SK-N-SH treated with all-trans-retinoic acid at 6 μM for 48 hours (cell line): ENCODE measurements around the gene PUSL1.
A peak's percentile ranks its signal among the peaks of the same experiment; 100 is the strongest.

Source experiments
- ATAC-seq: fragments of 200-7000 bp; cut with Tn5 transposase; 3 replicates; pipeline ENCODE4 v1.9.1; 2020; ENCODE audit warnings: mild to moderate bottlenecking, moderate library complexity
- ARNTL ChIP-seq: fragments of 450-650 bp; formaldehyde crosslinking; IDR thresholded peaks from 2 replicates; pipeline ENCODE4 v1.5.0; 2020; ENCODE audit warnings: low read depth, mild to moderate bottlenecking, moderate library complexity, borderline replicate concordance
- CSDC2 ChIP-seq: fragments of 250-450 bp; sonication (Bioruptor Pico); IDR thresholded peaks from 2 replicates; pipeline ENCODE4 v1.5.0; 2020; ENCODE audit warnings: mild to moderate bottlenecking, moderate library complexity
- ESRRG ChIP-seq: fragments of 250-450 bp; sonication (Bioruptor Pico); IDR thresholded peaks from 2 replicates; pipeline ENCODE4 v1.6.1; 2021; ENCODE audit warnings: mild to moderate bottlenecking
- ISL1 ChIP-seq: fragments of 250-450 bp; sonication (Bioruptor Pico); IDR thresholded peaks from 2 replicates; pipeline ENCODE4 v2.1.2; 2022; ENCODE audit warnings: mild to moderate bottlenecking, moderate library complexity
- PPARA ChIP-seq: fragments of 250-450 bp; sonication (Bioruptor Pico); IDR thresholded peaks from 2 replicates; pipeline ENCODE4 v1.5.0; 2020; ENCODE audit warnings: mild to moderate bottlenecking, borderline replicate concordance
- RARB ChIP-seq: fragments of 250-450 bp; sonication (Bioruptor Pico); IDR thresholded peaks from 2 replicates; pipeline ENCODE4 v1.8.0; 2021; ENCODE audit warnings: mild to moderate bottlenecking, moderate library complexity
- TCF4 ChIP-seq: fragments of 250-450 bp; sonication (Bioruptor Pico); IDR thresholded peaks from 2 replicates; pipeline ENCODE4 v1.8.0; 2021; ENCODE audit warnings: mild to moderate bottlenecking, moderate library complexity, borderline replicate concordance
- ZC3H10 ChIP-seq: fragments of 250-450 bp; sonication (Bioruptor Pico); IDR thresholded peaks from 2 replicates; pipeline ENCODE4 v1.5.1; 2021; ENCODE audit warnings: mild to moderate bottlenecking, moderate library complexity
- ZFP3 ChIP-seq: fragments of 250-450 bp; sonication (Bioruptor Pico); IDR thresholded peaks from 2 replicates; pipeline ENCODE4 v1.5.0; 2020; ENCODE audit warnings: mild to moderate bottlenecking, moderate library complexity
- ZFP30 ChIP-seq: fragments of 450-650 bp; formaldehyde crosslinking; IDR thresholded peaks from 2 replicates; pipeline ENCODE4 v1.5.0; 2022; ENCODE audit warnings: mild to moderate bottlenecking, moderate library complexity
- ZNF565 ChIP-seq: fragments of 450-650 bp; formaldehyde crosslinking; conservative IDR thresholded peaks from 2 replicates; pipeline ENCODE4 v1.5.0; 2020; ENCODE audit warnings: low read depth, mild to moderate bottlenecking, moderate library complexity
- ZNF70 ChIP-seq: fragments of 450-650 bp; formaldehyde crosslinking; IDR thresholded peaks from 2 replicates; pipeline ENCODE4 v1.5.0; 2020; ENCODE audit warnings: mild to moderate bottlenecking, moderate library complexity
- ZNF8 ChIP-seq: fragments of 450-650 bp; formaldehyde crosslinking; IDR thresholded peaks from 2 replicates; pipeline ENCODE4 v1.5.0; 2020; ENCODE audit warnings: mild to moderate bottlenecking, moderate library complexity
- TF ChIP-seq, protein P1 (sequence below): fragments of 250-450 bp; sonication (Bioruptor Pico); IDR thresholded peaks from 2 replicates; pipeline ENCODE4 v1.5.1; 2020; ENCODE audit warnings: low read depth, mild to moderate bottlenecking, moderate library complexity
- TF ChIP-seq, protein P2 (sequence below): fragments of 250-450 bp; sonication (Bioruptor Pico); IDR thresholded peaks from 2 replicates; pipeline ENCODE4 v1.5.0; 2020; ENCODE audit warnings: mild to moderate bottlenecking, moderate library complexity
- TF ChIP-seq, protein P3 (sequence below): fragments of 250-450 bp; sonication (Bioruptor Pico); IDR thresholded peaks from 2 replicates; pipeline ENCODE4 v1.8.0; 2020; ENCODE audit warnings: mild to moderate bottlenecking, moderate library complexity, borderline replicate concordance
- TF ChIP-seq, protein P4 (sequence below): fragments of 250-450 bp; sonication (Bioruptor Pico); IDR thresholded peaks from 2 replicates; pipeline ENCODE4 v1.5.1; 2021; ENCODE audit warnings: mild to moderate bottlenecking, moderate library complexity
- TF ChIP-seq, protein P5 (sequence below): fragments of 250-450 bp; sonication (Bioruptor Pico); IDR thresholded peaks from 2 replicates; pipeline ENCODE4 v1.8.0; 2021; ENCODE audit warnings: low read depth, mild to moderate bottlenecking, moderate library complexity, borderline replicate concordance

Gene PUSL1

DNA sequence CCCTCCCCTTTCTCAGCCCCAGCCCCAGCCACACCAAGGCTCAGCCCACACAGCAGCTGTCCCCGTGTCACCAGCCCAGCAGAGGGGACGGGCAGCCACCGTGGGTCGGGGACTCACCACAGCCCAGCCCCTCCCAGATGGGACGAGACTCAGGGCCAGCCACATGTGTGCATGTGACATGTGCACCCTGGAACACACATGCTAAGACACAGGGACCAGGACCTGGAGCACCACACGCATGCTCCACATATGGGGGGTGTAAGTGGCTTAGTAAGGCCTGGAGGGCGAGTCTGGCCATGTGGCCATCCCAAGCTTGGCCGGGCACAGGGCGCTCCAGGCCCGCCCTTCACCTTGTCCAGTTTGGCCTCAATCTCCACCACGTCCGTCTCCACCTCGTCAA is 4.7 kb upstream of the PUSL1 start:
- ATAC-seq: no peak

DNA sequence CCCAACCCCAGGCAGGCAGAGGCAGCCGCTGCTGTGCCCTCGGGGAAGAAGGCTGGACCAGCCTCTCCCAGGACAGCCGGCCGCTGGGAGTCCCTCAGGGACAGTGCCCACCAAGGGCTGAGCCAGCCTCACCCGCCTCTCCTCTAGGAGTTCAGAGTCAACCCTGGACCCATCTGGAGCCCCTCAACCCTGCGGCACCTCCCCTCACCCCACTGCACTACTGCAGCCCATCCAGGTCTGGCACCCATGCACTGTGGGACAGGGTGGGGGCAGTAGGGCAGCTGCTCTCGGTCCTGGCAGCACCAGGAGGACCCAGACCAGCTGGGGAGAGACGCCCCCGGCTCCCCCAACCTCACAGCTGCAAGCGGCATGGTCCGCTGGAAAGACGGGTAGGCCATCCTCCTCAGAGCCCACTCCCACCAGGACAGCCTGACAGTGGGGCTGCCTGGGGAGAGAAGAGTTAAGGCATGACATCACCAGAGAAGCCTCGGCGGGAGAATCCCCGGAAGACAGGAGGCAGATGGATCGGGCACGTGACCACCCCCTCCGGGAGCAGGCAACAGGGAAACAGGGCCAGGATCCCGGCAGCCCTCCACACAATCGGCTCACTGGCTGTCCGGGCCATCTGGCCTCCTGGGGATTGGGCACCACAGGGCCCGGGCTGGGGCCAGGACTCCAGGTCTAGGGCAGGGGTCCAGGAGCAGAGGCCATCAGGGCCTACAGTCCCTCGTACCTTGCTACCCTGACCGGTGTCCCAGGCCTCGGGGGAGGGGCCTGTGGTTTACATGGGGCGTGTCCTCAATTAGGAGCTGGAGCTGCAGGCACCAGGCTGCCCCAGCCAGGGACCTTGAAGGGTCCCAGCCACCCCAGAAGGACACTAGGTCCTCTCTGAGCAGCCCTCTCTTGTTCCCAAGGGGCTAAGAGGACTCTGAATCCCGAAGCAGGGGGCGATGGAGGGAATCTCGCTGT is 3.8 kb upstream of the PUSL1 start:
- peak; percentile 50 for ATAC-seq
- TF ChIP-seq, protein P1, sequence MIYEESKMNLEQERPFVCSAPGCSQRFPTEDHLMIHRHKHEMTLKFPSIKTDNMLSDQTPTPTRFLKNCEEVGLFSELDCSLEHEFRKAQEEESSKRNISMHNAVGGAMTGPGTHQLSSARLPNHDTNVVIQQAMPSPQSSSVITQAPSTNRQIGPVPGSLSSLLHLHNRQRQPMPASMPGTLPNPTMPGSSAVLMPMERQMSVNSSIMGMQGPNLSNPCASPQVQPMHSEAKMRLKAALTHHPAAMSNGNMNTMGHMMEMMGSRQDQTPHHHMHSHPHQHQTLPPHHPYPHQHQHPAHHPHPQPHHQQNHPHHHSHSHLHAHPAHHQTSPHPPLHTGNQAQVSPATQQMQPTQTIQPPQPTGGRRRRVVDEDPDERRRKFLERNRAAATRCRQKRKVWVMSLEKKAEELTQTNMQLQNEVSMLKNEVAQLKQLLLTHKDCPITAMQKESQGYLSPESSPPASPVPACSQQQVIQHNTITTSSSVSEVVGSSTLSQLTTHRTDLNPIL: peak; percentile 75; the same call in 1 of the 2 replicates
- TF ChIP-seq, protein P2, sequence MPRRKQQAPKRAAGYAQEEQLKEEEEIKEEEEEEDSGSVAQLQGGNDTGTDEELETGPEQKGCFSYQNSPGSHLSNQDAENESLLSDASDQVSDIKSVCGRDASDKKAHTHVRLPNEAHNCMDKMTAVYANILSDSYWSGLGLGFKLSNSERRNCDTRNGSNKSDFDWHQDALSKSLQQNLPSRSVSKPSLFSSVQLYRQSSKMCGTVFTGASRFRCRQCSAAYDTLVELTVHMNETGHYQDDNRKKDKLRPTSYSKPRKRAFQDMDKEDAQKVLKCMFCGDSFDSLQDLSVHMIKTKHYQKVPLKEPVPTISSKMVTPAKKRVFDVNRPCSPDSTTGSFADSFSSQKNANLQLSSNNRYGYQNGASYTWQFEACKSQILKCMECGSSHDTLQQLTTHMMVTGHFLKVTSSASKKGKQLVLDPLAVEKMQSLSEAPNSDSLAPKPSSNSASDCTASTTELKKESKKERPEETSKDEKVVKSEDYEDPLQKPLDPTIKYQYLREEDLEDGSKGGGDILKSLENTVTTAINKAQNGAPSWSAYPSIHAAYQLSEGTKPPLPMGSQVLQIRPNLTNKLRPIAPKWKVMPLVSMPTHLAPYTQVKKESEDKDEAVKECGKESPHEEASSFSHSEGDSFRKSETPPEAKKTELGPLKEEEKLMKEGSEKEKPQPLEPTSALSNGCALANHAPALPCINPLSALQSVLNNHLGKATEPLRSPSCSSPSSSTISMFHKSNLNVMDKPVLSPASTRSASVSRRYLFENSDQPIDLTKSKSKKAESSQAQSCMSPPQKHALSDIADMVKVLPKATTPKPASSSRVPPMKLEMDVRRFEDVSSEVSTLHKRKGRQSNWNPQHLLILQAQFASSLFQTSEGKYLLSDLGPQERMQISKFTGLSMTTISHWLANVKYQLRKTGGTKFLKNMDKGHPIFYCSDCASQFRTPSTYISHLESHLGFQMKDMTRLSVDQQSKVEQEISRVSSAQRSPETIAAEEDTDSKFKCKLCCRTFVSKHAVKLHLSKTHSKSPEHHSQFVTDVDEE (CRISPR knock-in tag): peak; percentile 78; the same call in 1 of the 2 replicates
- TF ChIP-seq ESRRG (CRISPR knock-in tag) (no peak), PPARA (CRISPR knock-in tag) (peak; percentile 17; the same call in 1 of the 2 replicates), ARNTL (CRISPR knock-in tag) (0 out of 2 replicates have a peak, but pooled peaks have one; percentile 56), ZNF8 (CRISPR knock-in tag) (0 out of 2 replicates have a peak, but pooled peaks have one; percentile 17), ZFP3 (no peak), TCF4 (peak; percentile 23; the same call in 1 of the 2 replicates), CSDC2 (CRISPR knock-in tag) (0 out of 2 replicates have a peak, but pooled peaks have one; percentile 71)
- TF ChIP-seq, all 23 proteins: peak for 7

More for the DNA sequence above, 4.7 kb upstream of the PUSL1 start:
- TF ChIP-seq ESRRG (CRISPR knock-in tag) (no peak), ZNF8 (CRISPR knock-in tag) (no peak), ARNTL (CRISPR knock-in tag) (no peak), ZNF70 (CRISPR knock-in tag) (no peak), ISL1 (no peak), ZFP30 (CRISPR knock-in tag) (no peak), ZNF565 (no peak), CSDC2 (CRISPR knock-in tag) (no peak), RARB (CRISPR knock-in tag) (no peak), ZC3H10 (no peak), TCF4 (no peak)
- TF ChIP-seq, protein P3, sequence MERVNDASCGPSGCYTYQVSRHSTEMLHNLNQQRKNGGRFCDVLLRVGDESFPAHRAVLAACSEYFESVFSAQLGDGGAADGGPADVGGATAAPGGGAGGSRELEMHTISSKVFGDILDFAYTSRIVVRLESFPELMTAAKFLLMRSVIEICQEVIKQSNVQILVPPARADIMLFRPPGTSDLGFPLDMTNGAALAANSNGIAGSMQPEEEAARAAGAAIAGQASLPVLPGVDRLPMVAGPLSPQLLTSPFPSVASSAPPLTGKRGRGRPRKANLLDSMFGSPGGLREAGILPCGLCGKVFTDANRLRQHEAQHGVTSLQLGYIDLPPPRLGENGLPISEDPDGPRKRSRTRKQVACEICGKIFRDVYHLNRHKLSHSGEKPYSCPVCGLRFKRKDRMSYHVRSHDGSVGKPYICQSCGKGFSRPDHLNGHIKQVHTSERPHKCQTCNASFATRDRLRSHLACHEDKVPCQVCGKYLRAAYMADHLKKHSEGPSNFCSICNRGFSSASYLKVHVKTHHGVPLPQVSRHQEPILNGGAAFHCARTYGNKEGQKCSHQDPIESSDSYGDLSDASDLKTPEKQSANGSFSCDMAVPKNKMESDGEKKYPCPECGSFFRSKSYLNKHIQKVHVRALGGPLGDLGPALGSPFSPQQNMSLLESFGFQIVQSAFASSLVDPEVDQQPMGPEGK (CRISPR knock-in tag): no peak
- TF ChIP-seq, protein P4, sequence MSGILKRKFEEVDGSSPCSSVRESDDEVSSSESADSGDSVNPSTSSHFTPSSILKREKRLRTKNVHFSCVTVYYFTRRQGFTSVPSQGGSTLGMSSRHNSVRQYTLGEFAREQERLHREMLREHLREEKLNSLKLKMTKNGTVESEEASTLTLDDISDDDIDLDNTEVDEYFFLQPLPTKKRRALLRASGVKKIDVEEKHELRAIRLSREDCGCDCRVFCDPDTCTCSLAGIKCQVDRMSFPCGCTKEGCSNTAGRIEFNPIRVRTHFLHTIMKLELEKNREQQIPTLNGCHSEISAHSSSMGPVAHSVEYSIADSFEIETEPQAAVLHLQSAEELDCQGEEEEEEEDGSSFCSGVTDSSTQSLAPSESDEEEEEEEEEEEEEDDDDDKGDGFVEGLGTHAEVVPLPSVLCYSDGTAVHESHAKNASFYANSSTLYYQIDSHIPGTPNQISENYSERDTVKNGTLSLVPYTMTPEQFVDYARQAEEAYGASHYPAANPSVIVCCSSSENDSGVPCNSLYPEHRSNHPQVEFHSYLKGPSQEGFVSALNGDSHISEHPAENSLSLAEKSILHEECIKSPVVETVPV (CRISPR knock-in tag): no peak
- TF ChIP-seq, protein P2 (CRISPR knock-in tag): no peak
- TF ChIP-seq, protein P5, sequence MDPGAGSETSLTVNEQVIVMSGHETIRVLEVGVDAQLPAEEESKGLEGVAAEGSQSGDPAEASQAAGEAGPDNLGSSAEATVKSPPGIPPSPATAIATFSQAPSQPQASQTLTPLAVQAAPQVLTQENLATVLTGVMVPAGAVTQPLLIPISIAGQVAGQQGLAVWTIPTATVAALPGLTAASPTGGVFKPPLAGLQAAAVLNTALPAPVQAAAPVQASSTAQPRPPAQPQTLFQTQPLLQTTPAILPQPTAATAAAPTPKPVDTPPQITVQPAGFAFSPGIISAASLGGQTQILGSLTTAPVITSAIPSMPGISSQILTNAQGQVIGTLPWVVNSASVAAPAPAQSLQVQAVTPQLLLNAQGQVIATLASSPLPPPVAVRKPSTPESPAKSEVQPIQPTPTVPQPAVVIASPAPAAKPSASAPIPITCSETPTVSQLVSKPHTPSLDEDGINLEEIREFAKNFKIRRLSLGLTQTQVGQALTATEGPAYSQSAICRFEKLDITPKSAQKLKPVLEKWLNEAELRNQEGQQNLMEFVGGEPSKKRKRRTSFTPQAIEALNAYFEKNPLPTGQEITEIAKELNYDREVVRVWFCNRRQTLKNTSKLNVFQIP: no peak
